Kasumi-1 (cell line): Measurements from ENCODE around the gene ARPP19.
"Not testable (repeated sequence)": the region's sequence is repeated elsewhere in the genome, so short reads cannot be mapped to it uniquely, and the experiment has no call there.

Experiments
- DNase-seq, 2 experiments: peaks; one replicate each; lab custom pipeline; 2025; lab: John Stamatoyannopoulos, UW

Gene ARPP19

GRCh38 chr15:52512869-52513268 is 56.0 kb downstream of the ARPP19 start:
- DNase-seq: not testable (repeated sequence)

GRCh38 chr15:52511084-52511483 is 57.7 kb downstream of the ARPP19 start:
- DNase-seq: no peak

- DNase-seq: no peak
Measured at GRCh38 chr15:52509500-52510245, 59.2 kb downstream of the ARPP19 start.

- DNase-seq: no peak
Measured at GRCh38 chr15:52506549-52506948, 62.3 kb downstream of the ARPP19 start.

- no peak for DNase-seq
Measured at GRCh38 chr15:52505151-52505550, 63.7 kb downstream of the ARPP19 start.

- DNase-seq: no peak
Measured at GRCh38 chr15:52503788-52504496, 64.9 kb downstream of the ARPP19 start.

- DNase-seq: no peak
Measured at GRCh38 chr15:52502608-52503007, 66.2 kb downstream of the ARPP19 start.

- DNase-seq: no peak
Measured at GRCh38 chr15:52499506-52499905, 69.3 kb downstream of the ARPP19 start.

GRCh38 chr15:52498706-52499105 is 70.1 kb downstream of the ARPP19 start:
- no peak for DNase-seq
